A549 (cell line): ENCODE data around the gene ZNF593OS. TPM values are rescaled to one million over a fixed set of nuclear protein-coding genes. Genes with fewer than 3 reads are reported as not detected.

Experiments
- ATAC-seq, 2 experiments: fragments of 200-7000 bp in 1 of 2; fragments of >200 bp in 1 of 2; cut with Nextera tagmentation in 1 of 2; cut with Tn5 transposase in 1 of 2; 3 replicates each; pipeline versions ENCODE4 v1.8.0 to v1.9.1; 2018 to 2020; ENCODE audit warnings: mild to moderate bottlenecking in 1 of 2, moderate library complexity in 1 of 2
- CTCF ChIA-PET: fragments of 300-600 bp; sonication (Branson Sonifier 250); formaldehyde crosslinking; extraction: SDS; loops from one replicate; lab custom pipeline; 2021; ENCODE audit warnings: antibody characterized with exemption, inconsistent platforms; lab: Yijun Ruan, JAX
- POLR2A ChIA-PET: fragments of 350-600 bp; formaldehyde crosslinking; extraction: SDS; loops from one replicate; lab custom pipeline; 2021; ENCODE audit warnings: antibody characterized with exemption, inconsistent platforms; lab: Yijun Ruan, JAX
- DNase-seq, 2 experiments: peaks; one replicate each; pipeline versions ENCODE4 v3.0.0 to v3.0.0-alpha.2; 2011 to 2016; ENCODE audit warnings: low read depth in 1 of 2, low spot score in 1 of 2
- FAIRE-seq: peaks from 2 replicates; lab custom pipeline; 2011; peaks lifted over from hg19 to GRCh38; lab: Jason Lieb, UNC
- H3K27ac ChIP-seq, 2 experiments: fragments of >200 bp; sonication (Bioruptor Twin); formaldehyde crosslinking; 3 replicates each; pipeline ENCODE4 v1.5.1; 2016 to 2017
- H3K4me1 ChIP-seq: fragments of >200 bp; sonication (Bioruptor Twin); formaldehyde crosslinking; 3 replicates; pipeline ENCODE4 v1.6.1; 2016
- H3K4me2 ChIP-seq: fragments of >200 bp; sonication (Bioruptor Twin); formaldehyde crosslinking; 3 replicates; pipeline ENCODE4 v1.6.1; 2016
- H3K4me3 ChIP-seq: fragments of >200 bp; sonication (Bioruptor Twin); formaldehyde crosslinking; 3 replicates; pipeline ENCODE4 v1.5.1; 2016
- H3K9me3 ChIP-seq: fragments of >200 bp; sonication (Bioruptor Twin); formaldehyde crosslinking; 3 replicates; pipeline ENCODE4 v1.6.1; 2016
- CBX2 ChIP-seq: fragments of 200-600 bp; sonication (generic); IDR thresholded peaks from 2 replicates; pipeline ENCODE4 v1.6.1; 2016; ENCODE audit warnings: low read depth, mild to moderate bottlenecking, borderline replicate concordance
- EHMT2 ChIP-seq: fragments of 200-600 bp; sonication (generic); IDR thresholded peaks from 2 replicates; pipeline ENCODE4 v1.6.1; 2016; ENCODE audit warnings: antibody characterized with exemption, low read depth, mild to moderate bottlenecking, moderate library complexity
- EP300 ChIP-seq, 2 experiments: fragments of >200 bp; sonication (Bioruptor Twin); formaldehyde crosslinking; IDR thresholded peaks; 2 replicates in 1 of 2; 3 replicates in 1 of 2; pipeline ENCODE4 v1.6.1; 2016 to 2017
- FOSL2 ChIP-seq, 2 experiments: fragments of 450-650 bp in 1 of 2; fragments of >200 bp in 1 of 2; sonication (Bioruptor Twin) in 1 of 2; formaldehyde crosslinking; IDR thresholded peaks; 2 replicates each; pipeline versions ENCODE4 v1.5.0 to v1.6.1; 2016 to 2020; ENCODE audit warnings: mild to moderate bottlenecking in 1 of 2, moderate library complexity in 1 of 2
- FOXS1 ChIP-seq: fragments of 250-450 bp; sonication (Bioruptor Pico); IDR thresholded peaks from 2 replicates; pipeline ENCODE4 v1.5.0; 2020; ENCODE audit warnings: mild to moderate bottlenecking, moderate library complexity
- HEYL ChIP-seq: fragments of 250-450 bp; sonication (Bioruptor Pico); IDR thresholded peaks from 2 replicates; pipeline ENCODE4 v1.8.0; 2021; ENCODE audit warnings: mild to moderate bottlenecking, moderate library complexity
- KDM5A ChIP-seq: fragments of 200-600 bp; sonication (generic); IDR thresholded peaks from 2 replicates; pipeline ENCODE4 v1.6.1; 2016; ENCODE audit warnings: antibody characterized with exemption, mild to moderate bottlenecking
- MAFK ChIP-seq: fragments of 450-650 bp; IDR thresholded peaks from 2 replicates; pipeline ENCODE4 v1.6.1; 2014; ENCODE audit not compliant: partially characterized antibody
- MAZ ChIP-seq: fragments of 150-350 bp; IDR thresholded peaks from 2 replicates; pipeline ENCODE4 v1.6.1; 2014; ENCODE audit warnings: antibody characterized with exemption, low read depth, low read length, borderline replicate concordance
- NFE2L2 ChIP-seq: fragments of 150-350 bp; conservative IDR thresholded peaks from 2 replicates; pipeline ENCODE4 v1.6.1; 2014; ENCODE audit warnings: low read length
- NPAS2 ChIP-seq: fragments of 250-450 bp; sonication (Bioruptor Pico); IDR thresholded peaks from 2 replicates; pipeline ENCODE4 v1.8.0; 2022; ENCODE audit warnings: mild to moderate bottlenecking, moderate library complexity, borderline replicate concordance
- PHF8 ChIP-seq: fragments of 200-600 bp; sonication (generic); IDR thresholded peaks from 2 replicates; pipeline ENCODE4 v1.6.1; 2016; ENCODE audit warnings: low read depth, mild to moderate bottlenecking, antibody characterized with exemption, moderate library complexity, borderline replicate concordance
- RFX5 ChIP-seq: fragments of 450-650 bp; IDR thresholded peaks from 2 replicates; pipeline ENCODE4 v1.7.1; 2014; ENCODE audit warnings: antibody characterized with exemption, mild to moderate bottlenecking, moderate library complexity
- RNF2 ChIP-seq: fragments of 200-600 bp; sonication (generic); IDR thresholded peaks from 2 replicates; pipeline ENCODE4 v1.6.1; 2016; ENCODE audit warnings: low read depth, mild to moderate bottlenecking, antibody characterized with exemption, moderate library complexity, borderline replicate concordance
- SREBF2 ChIP-seq: fragments of 450-650 bp; IDR thresholded peaks from 2 replicates; pipeline ENCODE4 v1.6.1; 2014; ENCODE audit warnings: mild to moderate bottlenecking, moderate library complexity
- ZC3H11A ChIP-seq: fragments of 450-650 bp; IDR thresholded peaks from 2 replicates; pipeline ENCODE4 v1.6.1; 2014; ENCODE audit warnings: antibody characterized with exemption, mild to moderate bottlenecking
- ZFP36 ChIP-seq: fragments of 450-650 bp; IDR thresholded peaks from 2 replicates; pipeline ENCODE4 v1.6.1; 2014; ENCODE audit warnings: borderline replicate concordance; ENCODE audit not compliant: partially characterized antibody
- ZNF302 ChIP-seq: fragments of 250-450 bp; sonication (Bioruptor Pico); IDR thresholded peaks from 2 replicates; pipeline ENCODE4 v1.9.0; 2021; ENCODE audit warnings: inconsistent platforms, mild to moderate bottlenecking, moderate library complexity
- ZSCAN20 ChIP-seq: fragments of 250-450 bp; sonication (Bioruptor Pico); IDR thresholded peaks from 2 replicates; pipeline ENCODE4 v1.8.0; 2022; ENCODE audit warnings: mild to moderate bottlenecking, moderate library complexity
- WGBS: methylation state at CpG from one replicate; pipeline ENCODE4 v1.1.6; 2017; ENCODE audit errors: missing lambda C conversion rate; 5-methylcytosine and 5-hydroxymethylcytosine counted together
- polyA plus RNA-seq, 4 experiments: library from polyadenylated mRNA; depleted of rRNA in 3 of 4; stranded (reverse); fragments of >200 nt; fragmentation: RNase III in 1 of 4; extraction: RNeasy Plus Mini Kit Qiagen cat#74134 plus additional on column Dnase treatment in 1 of 4; gene quantifications; 2 replicates in 3 of 4; 3 replicates in 1 of 4; pipeline ENCODE4 v1.2.3, GENCODE V29; 2011 to 2017
- TF ChIP-seq, protein P1 (sequence below): IDR thresholded peaks from 2 replicates; pipeline ENCODE4 v1.6.1; 2012
- TF ChIP-seq, protein P2 (sequence below): fragments of >200 bp; sonication (Bioruptor Twin); formaldehyde crosslinking; IDR thresholded peaks from 2 replicates; pipeline ENCODE4 v1.6.1; 2016
- TF ChIP-seq, protein P3 (sequence below): fragments of 200-600 bp; sonication (generic); IDR thresholded peaks from 2 replicates; pipeline ENCODE4 v1.6.1; 2016; ENCODE audit warnings: antibody characterized with exemption, mild to moderate bottlenecking, moderate library complexity
- TF ChIP-seq, protein P4 (sequence below): fragments of 450-650 bp; IDR thresholded peaks from 2 replicates; pipeline ENCODE4 v1.6.1; 2014; ENCODE audit warnings: antibody characterized with exemption
- TF ChIP-seq, protein P5 (sequence below): IDR thresholded peaks from 2 replicates; pipeline ENCODE4 v1.6.1; 2012
- TF ChIP-seq, protein P6 (sequence below): fragments of >200 bp; sonication (Bioruptor Twin); formaldehyde crosslinking; IDR thresholded peaks from 3 replicates; pipeline ENCODE4 v1.6.1; 2016
- TF ChIP-seq, protein P7 (sequence below): fragments of >200 bp; sonication (Bioruptor Twin); formaldehyde crosslinking; IDR thresholded peaks from 3 replicates; pipeline ENCODE4 v1.5.1; 2016
- TF ChIP-seq, protein P8 (sequence below): IDR thresholded peaks from 2 replicates; pipeline ENCODE4 v1.6.1; 2012; ENCODE audit warnings: low read depth, borderline replicate concordance

The ZNF593OS gene
- polyA plus RNA-seq, 2 of the 4 experiments (the other 2 are of a cell fraction), result not detected

DNA sequence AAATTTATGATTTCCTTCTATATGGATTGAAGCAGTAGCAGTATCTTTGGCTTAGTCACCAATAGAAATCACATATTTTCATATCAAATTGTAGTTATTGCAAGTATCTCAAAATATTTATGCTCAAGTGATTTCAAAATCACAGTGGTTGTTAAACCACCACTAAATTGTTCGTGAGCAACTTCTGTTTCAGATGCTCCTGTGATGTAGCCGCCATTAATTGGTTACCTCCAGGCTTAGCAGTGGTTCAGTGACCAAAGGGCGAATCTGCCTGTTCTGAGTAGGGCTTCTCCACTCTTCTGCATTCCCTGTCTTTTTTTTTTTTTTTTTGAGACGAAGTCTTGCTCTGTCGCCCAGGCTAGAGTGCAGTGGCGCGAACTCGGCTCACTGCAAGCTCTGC, 3.7 kb upstream of the ZNF593OS start:
- H3K9me3 ChIP-seq, result no peaks in the 10 kb centered on the region
- POLR2A ChIA-PET, result no interaction called here
- TF ChIP-seq FOSL2 (IDR thresholded peaks at IDR 0.05) (no peak), FOSL2 (CRISPR knock-in tag; IDR thresholded peaks at IDR 0.05) (no peak), RNF2 (no peak), EHMT2 (no peak), MAFK (no peak), RFX5 (no peak), ZNF302 (CRISPR knock-in tag) (no peak), MAZ (no peak), KDM5A (no peak), EP300 (IDR thresholded peaks at IDR 0.05) (no peak), HEYL (no peak), CBX2 (no peak), ZFP36 (no peak), FOXS1 (CRISPR knock-in tag) (no peak), ZC3H11A (no peak), NPAS2 (CRISPR knock-in tag) (no peak)
- TF ChIP-seq, protein P1, sequence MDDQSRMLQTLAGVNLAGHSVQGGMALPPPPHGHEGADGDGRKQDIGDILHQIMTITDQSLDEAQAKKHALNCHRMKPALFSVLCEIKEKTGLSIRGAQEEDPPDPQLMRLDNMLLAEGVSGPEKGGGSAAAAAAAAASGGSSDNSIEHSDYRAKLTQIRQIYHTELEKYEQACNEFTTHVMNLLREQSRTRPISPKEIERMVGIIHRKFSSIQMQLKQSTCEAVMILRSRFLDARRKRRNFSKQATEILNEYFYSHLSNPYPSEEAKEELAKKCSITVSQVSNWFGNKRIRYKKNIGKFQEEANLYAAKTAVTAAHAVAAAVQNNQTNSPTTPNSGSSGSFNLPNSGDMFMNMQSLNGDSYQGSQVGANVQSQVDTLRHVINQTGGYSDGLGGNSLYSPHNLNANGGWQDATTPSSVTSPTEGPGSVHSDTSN, result no peak
- TF ChIP-seq, protein P2, sequence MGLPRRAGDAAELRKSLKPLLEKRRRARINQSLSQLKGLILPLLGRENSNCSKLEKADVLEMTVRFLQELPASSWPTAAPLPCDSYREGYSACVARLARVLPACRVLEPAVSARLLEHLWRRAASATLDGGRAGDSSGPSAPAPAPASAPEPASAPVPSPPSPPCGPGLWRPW, result no peak
- TF ChIP-seq, protein P3, sequence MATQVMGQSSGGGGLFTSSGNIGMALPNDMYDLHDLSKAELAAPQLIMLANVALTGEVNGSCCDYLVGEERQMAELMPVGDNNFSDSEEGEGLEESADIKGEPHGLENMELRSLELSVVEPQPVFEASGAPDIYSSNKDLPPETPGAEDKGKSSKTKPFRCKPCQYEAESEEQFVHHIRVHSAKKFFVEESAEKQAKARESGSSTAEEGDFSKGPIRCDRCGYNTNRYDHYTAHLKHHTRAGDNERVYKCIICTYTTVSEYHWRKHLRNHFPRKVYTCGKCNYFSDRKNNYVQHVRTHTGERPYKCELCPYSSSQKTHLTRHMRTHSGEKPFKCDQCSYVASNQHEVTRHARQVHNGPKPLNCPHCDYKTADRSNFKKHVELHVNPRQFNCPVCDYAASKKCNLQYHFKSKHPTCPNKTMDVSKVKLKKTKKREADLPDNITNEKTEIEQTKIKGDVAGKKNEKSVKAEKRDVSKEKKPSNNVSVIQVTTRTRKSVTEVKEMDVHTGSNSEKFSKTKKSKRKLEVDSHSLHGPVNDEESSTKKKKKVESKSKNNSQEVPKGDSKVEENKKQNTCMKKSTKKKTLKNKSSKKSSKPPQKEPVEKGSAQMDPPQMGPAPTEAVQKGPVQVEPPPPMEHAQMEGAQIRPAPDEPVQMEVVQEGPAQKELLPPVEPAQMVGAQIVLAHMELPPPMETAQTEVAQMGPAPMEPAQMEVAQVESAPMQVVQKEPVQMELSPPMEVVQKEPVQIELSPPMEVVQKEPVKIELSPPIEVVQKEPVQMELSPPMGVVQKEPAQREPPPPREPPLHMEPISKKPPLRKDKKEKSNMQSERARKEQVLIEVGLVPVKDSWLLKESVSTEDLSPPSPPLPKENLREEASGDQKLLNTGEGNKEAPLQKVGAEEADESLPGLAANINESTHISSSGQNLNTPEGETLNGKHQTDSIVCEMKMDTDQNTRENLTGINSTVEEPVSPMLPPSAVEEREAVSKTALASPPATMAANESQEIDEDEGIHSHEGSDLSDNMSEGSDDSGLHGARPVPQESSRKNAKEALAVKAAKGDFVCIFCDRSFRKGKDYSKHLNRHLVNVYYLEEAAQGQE, result no peak
- TF ChIP-seq, protein P4, sequence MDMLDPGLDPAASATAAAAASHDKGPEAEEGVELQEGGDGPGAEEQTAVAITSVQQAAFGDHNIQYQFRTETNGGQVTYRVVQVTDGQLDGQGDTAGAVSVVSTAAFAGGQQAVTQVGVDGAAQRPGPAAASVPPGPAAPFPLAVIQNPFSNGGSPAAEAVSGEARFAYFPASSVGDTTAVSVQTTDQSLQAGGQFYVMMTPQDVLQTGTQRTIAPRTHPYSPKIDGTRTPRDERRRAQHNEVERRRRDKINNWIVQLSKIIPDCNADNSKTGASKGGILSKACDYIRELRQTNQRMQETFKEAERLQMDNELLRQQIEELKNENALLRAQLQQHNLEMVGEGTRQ, result no peak
- TF ChIP-seq, all 56 proteins: peak for 0
- ATAC-seq (no peak), DNase-seq (no peak), FAIRE-seq (no peak)
- Histone ChIP-seq H3K27ac (no peak overlapping the region), H3K4me2 (no peak overlapping the region), H3K4me3 (no peak overlapping the region), H3K4me1 (peaks cover 7% of the 10 kb centered on the region; the same call in 2 of the 3 replicates)
- CTCF ChIA-PET, result interaction anchor here (1.0 to 1.1 kb wide), 2 partner anchors 10 to 30 kb away, joined by 3 read pairs; no protein-coding TSS in a partner anchor
- 96% methylated on average over 8 of the region's 8 CpGs for WGBS

DNA sequence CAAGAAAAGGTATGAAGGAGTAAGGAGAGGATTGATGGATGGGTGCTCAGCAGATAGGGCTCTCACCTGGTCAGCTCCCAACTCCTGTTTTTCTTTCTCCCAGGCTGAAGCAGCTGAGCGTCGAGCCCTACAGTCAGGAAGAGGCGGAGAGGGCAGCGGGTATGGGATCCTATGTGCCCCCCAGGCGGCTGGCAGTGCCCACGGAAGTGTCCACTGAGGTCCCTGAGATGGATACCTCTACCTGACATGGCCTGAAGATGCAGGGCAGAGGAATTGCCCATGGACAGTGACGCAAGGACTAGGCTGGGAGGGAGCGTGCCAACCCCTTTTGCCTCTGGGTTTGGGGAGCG, 1.2 kb downstream of the ZNF593OS start:
- Histone ChIP-seq H3K9me3 (no peaks in the 10 kb centered on the region), H3K4me3 (peak overlapping the region; percentile 95), H3K27ac (peak overlapping the region; percentile 90 to 99), H3K4me2 (peak overlapping the region; percentile 87), H3K4me1 (peaks cover 7% of the 10 kb centered on the region; the same call in 2 of the 3 replicates)
- POLR2A ChIA-PET, result interaction anchor here (0.9 to 1.6 kb wide), 3 partner anchors 59 to 262 kb away, joined by 3 to 15 read pairs (median 6); partner anchors contain the start of genes CEP85, DHDDS and PDIK1L
- ATAC-seq, result no peak
- 63% methylated on average over 7 of the region's 9 CpGs for WGBS
- CTCF ChIA-PET, result interaction anchor here (0.6 to 3.7 kb wide), 22 partner anchors 9 to 1803 kb away, joined by 3 to 33 read pairs (median 5); partner anchors contain the start of genes CATSPER4, CEP85 and CNKSR1
- no peak for FAIRE-seq
- DNase-seq, result no peak
- TF ChIP-seq, protein P5, sequence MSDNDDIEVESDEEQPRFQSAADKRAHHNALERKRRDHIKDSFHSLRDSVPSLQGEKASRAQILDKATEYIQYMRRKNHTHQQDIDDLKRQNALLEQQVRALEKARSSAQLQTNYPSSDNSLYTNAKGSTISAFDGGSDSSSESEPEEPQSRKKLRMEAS, result no peak
- TF ChIP-seq, protein P6, sequence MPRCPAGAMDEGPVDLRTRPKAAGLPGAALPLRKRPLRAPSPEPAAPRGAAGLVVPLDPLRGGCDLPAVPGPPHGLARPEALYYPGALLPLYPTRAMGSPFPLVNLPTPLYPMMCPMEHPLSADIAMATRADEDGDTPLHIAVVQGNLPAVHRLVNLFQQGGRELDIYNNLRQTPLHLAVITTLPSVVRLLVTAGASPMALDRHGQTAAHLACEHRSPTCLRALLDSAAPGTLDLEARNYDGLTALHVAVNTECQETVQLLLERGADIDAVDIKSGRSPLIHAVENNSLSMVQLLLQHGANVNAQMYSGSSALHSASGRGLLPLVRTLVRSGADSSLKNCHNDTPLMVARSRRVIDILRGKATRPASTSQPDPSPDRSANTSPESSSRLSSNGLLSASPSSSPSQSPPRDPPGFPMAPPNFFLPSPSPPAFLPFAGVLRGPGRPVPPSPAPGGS, result no peak
- TF ChIP-seq, protein P2, result no peak
- TF ChIP-seq MAZ (no peak), ZSCAN20 (no peak), PHF8 (no peak), FOXS1 (CRISPR knock-in tag) (no peak), NFE2L2 (no peak), SREBF2 (no peak)
- TF ChIP-seq, protein P7, sequence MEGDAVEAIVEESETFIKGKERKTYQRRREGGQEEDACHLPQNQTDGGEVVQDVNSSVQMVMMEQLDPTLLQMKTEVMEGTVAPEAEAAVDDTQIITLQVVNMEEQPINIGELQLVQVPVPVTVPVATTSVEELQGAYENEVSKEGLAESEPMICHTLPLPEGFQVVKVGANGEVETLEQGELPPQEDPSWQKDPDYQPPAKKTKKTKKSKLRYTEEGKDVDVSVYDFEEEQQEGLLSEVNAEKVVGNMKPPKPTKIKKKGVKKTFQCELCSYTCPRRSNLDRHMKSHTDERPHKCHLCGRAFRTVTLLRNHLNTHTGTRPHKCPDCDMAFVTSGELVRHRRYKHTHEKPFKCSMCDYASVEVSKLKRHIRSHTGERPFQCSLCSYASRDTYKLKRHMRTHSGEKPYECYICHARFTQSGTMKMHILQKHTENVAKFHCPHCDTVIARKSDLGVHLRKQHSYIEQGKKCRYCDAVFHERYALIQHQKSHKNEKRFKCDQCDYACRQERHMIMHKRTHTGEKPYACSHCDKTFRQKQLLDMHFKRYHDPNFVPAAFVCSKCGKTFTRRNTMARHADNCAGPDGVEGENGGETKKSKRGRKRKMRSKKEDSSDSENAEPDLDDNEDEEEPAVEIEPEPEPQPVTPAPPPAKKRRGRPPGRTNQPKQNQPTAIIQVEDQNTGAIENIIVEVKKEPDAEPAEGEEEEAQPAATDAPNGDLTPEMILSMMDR, result no peak
- TF ChIP-seq, protein P8, sequence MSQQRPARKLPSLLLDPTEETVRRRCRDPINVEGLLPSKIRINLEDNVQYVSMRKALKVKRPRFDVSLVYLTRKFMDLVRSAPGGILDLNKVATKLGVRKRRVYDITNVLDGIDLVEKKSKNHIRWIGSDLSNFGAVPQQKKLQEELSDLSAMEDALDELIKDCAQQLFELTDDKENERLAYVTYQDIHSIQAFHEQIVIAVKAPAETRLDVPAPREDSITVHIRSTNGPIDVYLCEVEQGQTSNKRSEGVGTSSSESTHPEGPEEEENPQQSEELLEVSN, result no peak
